H1 (cell line): ENCODE results near the gene NELFB. TPM values are rescaled to one million over a fixed set of nuclear protein-coding genes. Genes with fewer than 3 reads are reported as not detected.

Experiments
- CTCF ChIA-PET: fragments of 300-600 bp; sonication (Branson Sonifier 250); formaldehyde crosslinking; loops from one replicate; lab custom pipeline; 2021; ENCODE audit not compliant: partially characterized antibody; lab: Charles Lee
- POLR2A ChIA-PET: fragments of 300-600 bp; sonication (Branson Sonifier 250); formaldehyde crosslinking; loops from one replicate; lab custom pipeline; 2021; ENCODE audit warnings: inconsistent platforms; ENCODE audit not compliant: partially characterized antibody; lab: Charles Lee
- DNase-seq, 2 experiments: peaks; one replicate each; pipeline versions ENCODE4 v3.0.0 to v3.0.0-alpha.2; 2010 to 2022; ENCODE audit warnings: low spot score in 2 of 2, low read depth in 1 of 2, mixed read lengths in 1 of 2
- FAIRE-seq: peaks from 2 replicates; lab custom pipeline; 2011; peaks lifted over from hg19 to GRCh38; lab: Jason Lieb, UNC
- H2AFZ ChIP-seq: 2 replicates; pipeline ENCODE4 v1.8.1; 2012; ENCODE audit warnings: low read length, inconsistent platforms
- H2AK5ac ChIP-seq: 2 replicates; pipeline ENCODE4 v1.6.1; 2013; ENCODE audit warnings: low read depth, low read length
- H2BK120ac ChIP-seq: replicated peaks from 2 replicates; pipeline ENCODE3; 2013; ENCODE audit warnings: low read depth, low read length, inconsistent platforms
- H2BK12ac ChIP-seq: 2 replicates; pipeline ENCODE4 v1.6.1; 2013; ENCODE audit warnings: low read depth, low read length
- H2BK15ac ChIP-seq: 2 replicates; pipeline ENCODE4 v1.6.1; 2013; ENCODE audit warnings: low read length
- H2BK20ac ChIP-seq: 2 replicates; pipeline ENCODE4 v1.6.1; 2013; ENCODE audit warnings: low read length
- H2BK5ac ChIP-seq: 2 replicates; pipeline ENCODE4 v1.6.1; 2013; ENCODE audit warnings: low read depth, low read length
- H3K14ac ChIP-seq: 2 replicates; pipeline ENCODE4 v1.6.1; 2013; ENCODE audit warnings: inconsistent platforms; ENCODE audit not compliant: insufficient read length
- H3K18ac ChIP-seq: 2 replicates; pipeline ENCODE4 v1.6.1; 2013; ENCODE audit warnings: low read length; ENCODE audit errors: extremely low read depth
- H3K23ac ChIP-seq: 2 replicates; pipeline ENCODE4 v1.6.1; 2013; ENCODE audit warnings: inconsistent platforms; ENCODE audit not compliant: insufficient read length
- H3K23me2 ChIP-seq: 2 replicates; pipeline ENCODE4 v1.6.1; 2013; ENCODE audit warnings: low read depth, low read length
- H3K27ac ChIP-seq: 2 replicates; pipeline ENCODE4 v1.6.1; 2011; ENCODE audit warnings: low read depth, low read length, inconsistent platforms
- H3K27me3 ChIP-seq, 4 experiments: replicated peaks in 1 of 4; 1 replicate in 1 of 4; 2 replicates in 3 of 4; pipeline versions ENCODE4 v1.6.1 to v1.8.1; 2011 to 2013; ENCODE audit warnings: low read length in 3 of 4, mild to moderate bottlenecking in 3 of 4, inconsistent platforms in 2 of 4, mixed read lengths in 2 of 4, moderate library complexity in 1 of 4; ENCODE audit not compliant: control insufficient read depth in 3 of 4, insufficient read depth in 3 of 4; ENCODE audit errors: extremely low read depth in 1 of 4
- H3K36me3 ChIP-seq, 4 experiments: 2 replicates each; pipeline versions ENCODE4 v1.6.1 to v1.8.1; 2011 to 2013; ENCODE audit warnings: mild to moderate bottlenecking in 4 of 4, low read length in 3 of 4, moderate library complexity in 2 of 4, control low read depth in 1 of 4, inconsistent platforms in 1 of 4; ENCODE audit not compliant: insufficient read depth in 4 of 4, control insufficient read depth in 2 of 4
- H3K4ac ChIP-seq: replicated peaks from 2 replicates; pipeline ENCODE3; 2013; ENCODE audit warnings: low read length, low read depth, mixed read lengths, inconsistent platforms; ENCODE audit not compliant: insufficient read length
- H3K4me1 ChIP-seq, 4 experiments: replicated peaks in 1 of 4; 1 replicate in 1 of 4; 2 replicates in 3 of 4; pipeline versions ENCODE4 v1.6.1 to v1.8.1; 2011 to 2013; ENCODE audit warnings: low read length in 3 of 4, inconsistent platforms in 2 of 4, mixed read lengths in 1 of 4; ENCODE audit not compliant: insufficient read depth in 4 of 4, control insufficient read depth in 3 of 4
- H3K4me2 ChIP-seq, 2 experiments: 2 replicates each; pipeline versions ENCODE4 v1.6.1 to v1.8.1; 2011 to 2013; ENCODE audit warnings: low read depth in 2 of 2, low read length in 2 of 2, control low read depth in 1 of 2, inconsistent platforms in 1 of 2, mild to moderate bottlenecking in 1 of 2; ENCODE audit not compliant: insufficient read depth in 1 of 2
- H3K4me3 ChIP-seq, 4 experiments: fragments of 200-600, 300-600 bp in 1 of 4; sonication (generic), shearing (Covaris generic), sonication (Bioruptor Twin) in 1 of 4; 2 replicates each; pipeline versions ENCODE4 v1.5.1 to v1.8.1; 2011 to 2016; ENCODE audit warnings: low read length in 4 of 4, low read depth in 3 of 4, control low read depth in 2 of 4, inconsistent platforms in 2 of 4, mild to moderate bottlenecking in 2 of 4, mixed read lengths in 1 of 4, moderate library complexity in 1 of 4; ENCODE audit not compliant: insufficient read depth in 2 of 4; ENCODE audit errors: extremely low read depth in 1 of 4
- H3K56ac ChIP-seq: replicated peaks from 2 replicates; pipeline ENCODE3; 2013; ENCODE audit warnings: low read depth, mild to moderate bottlenecking, mixed read lengths, low read length, inconsistent platforms; ENCODE audit not compliant: insufficient read length
- H3K79me1 ChIP-seq: 2 replicates; pipeline ENCODE4 v1.6.1; 2013; ENCODE audit warnings: low read depth, low read length, control low read depth
- H3K79me2 ChIP-seq, 2 experiments: 2 replicates each; pipeline versions ENCODE4 v1.6.1 to v1.8.1; 2012 to 2013; ENCODE audit warnings: low read length in 2 of 2, mild to moderate bottlenecking in 2 of 2, inconsistent platforms in 1 of 2; ENCODE audit not compliant: insufficient read depth in 2 of 2, control insufficient read depth in 1 of 2
- H3K9ac ChIP-seq, 4 experiments: replicated peaks in 1 of 4; 1 replicate in 1 of 4; 2 replicates in 3 of 4; pipeline versions ENCODE4 v1.6.1 to v1.8.1; 2011 to 2013; ENCODE audit warnings: low read depth in 3 of 4, low read length in 3 of 4, control low read depth in 2 of 4, mild to moderate bottlenecking in 2 of 4, moderate library complexity in 2 of 4, inconsistent platforms in 1 of 4; ENCODE audit errors: extremely low read depth in 1 of 4
- H3K9me3 ChIP-seq, 2 experiments: 2 replicates each; pipeline versions ENCODE4 v1.6.1 to v1.8.1; 2012 to 2013; ENCODE audit warnings: mild to moderate bottlenecking in 2 of 2, moderate library complexity in 2 of 2, control low read depth in 1 of 2, inconsistent platforms in 1 of 2, low read depth in 1 of 2, low read length in 1 of 2, mixed read lengths in 1 of 2; ENCODE audit not compliant: insufficient read depth in 2 of 2
- H4K20me1 ChIP-seq, 2 experiments: replicated peaks in 1 of 2; 2 replicates each; pipeline versions ENCODE3 to v1.8.1; 2011 to 2013; ENCODE audit warnings: inconsistent platforms in 2 of 2, low read length in 2 of 2, mild to moderate bottlenecking in 1 of 2; ENCODE audit not compliant: insufficient read depth in 2 of 2, control insufficient read depth in 1 of 2
- H4K5ac ChIP-seq: 2 replicates; pipeline ENCODE4 v1.6.1; 2013; ENCODE audit warnings: low read length, low read depth, mixed read lengths, inconsistent platforms; ENCODE audit not compliant: insufficient read length
- H4K8ac ChIP-seq: 2 replicates; pipeline ENCODE4 v1.8.0; 2013; ENCODE audit warnings: mild to moderate bottlenecking, moderate library complexity, low read length, inconsistent platforms; ENCODE audit not compliant: insufficient read depth; ENCODE audit errors: extremely low read depth
- H4K91ac ChIP-seq: replicated peaks from 2 replicates; pipeline ENCODE3; 2013; ENCODE audit warnings: low read length, mixed read lengths, inconsistent platforms; ENCODE audit not compliant: insufficient read length
- BRCA1 ChIP-seq: IDR thresholded peaks from 2 replicates; pipeline ENCODE4 v1.6.1; 2012; ENCODE audit warnings: low read depth, low read length, improper control_type of control experiment
- CEBPB ChIP-seq: IDR thresholded peaks from 2 replicates; pipeline ENCODE4 v1.6.1; 2012; ENCODE audit warnings: low read depth, low read length
- GTF2F1 ChIP-seq: IDR thresholded peaks from 2 replicates; pipeline ENCODE4 v1.6.1; 2012; ENCODE audit warnings: low read depth, low read length, improper control_type of control experiment, borderline replicate concordance
- MAX ChIP-seq: IDR thresholded peaks from 2 replicates; pipeline ENCODE4 v1.6.1; 2012; ENCODE audit warnings: inconsistent platforms
- NANOG ChIP-seq: IDR thresholded peaks from 2 replicates; pipeline ENCODE4 v1.6.1; 2011; ENCODE audit warnings: low read length, low read depth, mild to moderate bottlenecking, inconsistent platforms; ENCODE audit not compliant: insufficient read depth, poor library complexity, severe bottlenecking
- RBBP5 ChIP-seq: IDR thresholded peaks from 2 replicates; pipeline ENCODE4 v1.7.1; 2012; ENCODE audit warnings: low read depth, mild to moderate bottlenecking, inconsistent platforms, low read length, moderate library complexity, borderline replicate concordance
- RXRA ChIP-seq: IDR thresholded peaks from 2 replicates; pipeline ENCODE4 v1.6.1; 2011; ENCODE audit warnings: low read depth, mild to moderate bottlenecking, low read length, moderate library complexity; ENCODE audit not compliant: insufficient read depth
- WGBS, 2 experiments: shearing (Covaris generic) in 1 of 2; methylation state at CpG; one replicate each; pipeline versions ENCODE4 v1.1.6 to v1.1.7; 2013 to 2015; ENCODE audit warnings: low lambda C conversion rate in 2 of 2, mixed read lengths in 2 of 2, inconsistent platforms in 1 of 2, low coverage in 1 of 2, missing lambda C conversion rate in 1 of 2; ENCODE audit not compliant: insufficient replicate concordance in 2 of 2, insufficient coverage in 1 of 2, insufficient read length in 1 of 2; ENCODE audit errors: extremely low coverage in 1 of 2, missing lambda C conversion rate in 1 of 2; 5-methylcytosine and 5-hydroxymethylcytosine counted together
- polyA plus RNA-seq, 7 experiments: library from polyadenylated mRNA; depleted of rRNA in 3 of 7; stranded (reverse) in 5 of 7; unstranded in 2 of 7; fragments of >200 nt in 5 of 7; fragments of 200-250 nt in 2 of 7; gene quantifications; 1 replicate in 5 of 7; 2 replicates in 1 of 7; 4 replicates in 1 of 7; pipeline versions ENCODE4 v1.2.1 to v1.2.3, GENCODE V29; 2011 to 2013; ENCODE audit warnings: missing spikeins in 2 of 7, mixed read lengths in 2 of 7
- total RNA-seq: library from RNA; stranded (reverse); fragmentation: NEBNext Ultra II Directional; extraction: Animal tissue kit (Norgen Biotek cat#: 25700); gene quantifications from 2 replicates; pipeline ENCODE4 v1.2.1, GENCODE V29; 2021
- TF ChIP-seq, protein P1 (sequence below): IDR thresholded peaks from 2 replicates; pipeline ENCODE4 v1.6.1; 2012; ENCODE audit warnings: low read length, inconsistent platforms

The NELFB gene
- total and polyA plus RNA-seq, 2 of the 8 experiments (the other 6 are each of a cell fraction or from before 2014, with no cell fraction given): 57.6 to 78.0 TPM

DNA sequence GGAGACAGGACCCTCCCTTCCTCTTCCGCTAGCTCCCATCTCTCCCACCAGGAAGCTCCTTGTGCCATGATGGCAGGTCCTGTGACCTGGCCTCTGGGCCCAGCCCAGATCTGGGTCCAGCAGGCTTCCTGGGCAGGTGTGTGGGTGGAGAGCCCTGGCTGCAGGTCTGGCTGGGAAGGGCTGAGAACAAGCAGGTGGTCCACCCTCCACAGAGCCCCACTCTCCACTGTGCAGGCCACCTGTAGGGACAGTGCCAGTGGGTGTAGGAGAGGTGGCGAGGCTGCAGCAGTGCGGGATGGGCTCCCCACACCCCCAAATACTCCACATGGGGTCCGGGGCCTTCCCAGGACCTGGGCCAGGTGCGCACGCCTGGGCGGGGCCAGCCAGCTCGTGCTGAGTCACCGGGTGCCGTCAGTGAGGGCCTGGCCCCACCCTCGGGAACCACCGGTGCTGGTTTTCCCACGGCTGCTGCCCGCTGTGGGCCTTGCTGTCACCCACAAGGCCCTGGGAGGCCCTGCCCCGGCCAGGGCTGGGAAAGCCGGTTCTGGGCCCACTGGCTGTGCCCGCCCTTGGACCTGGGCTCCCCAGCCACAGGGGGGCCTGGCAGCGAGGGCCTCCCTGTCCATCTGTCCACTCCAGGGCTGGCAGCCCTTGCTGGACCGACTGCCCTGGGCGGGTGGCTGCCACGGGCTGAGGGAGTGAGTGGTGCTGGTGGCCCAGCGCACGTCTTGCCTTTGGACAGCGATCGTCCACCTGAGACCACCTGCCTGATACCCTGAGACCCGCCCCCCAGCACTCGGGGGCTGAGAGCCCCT is 56.3 kb downstream of the NELFB start:
- Histone ChIP-seq H3K23ac (no peak overlapping the region), H4K5ac (no peak overlapping the region), H3K56ac (peak overlapping the region; percentile 39), H3K4me3 (no peak overlapping the region), H2BK15ac (0 out of 2 replicates have a peak overlapping the region, but pooled peaks have one; percentile 72), H4K20me1 (no peaks in the 10 kb centered on the region), H3K23me2 (no peaks in the 10 kb centered on the region; the same call in 1 of the 2 replicates), H3K79me2 (no peaks in the 10 kb centered on the region), H3K9ac (no peak overlapping the region), H3K4ac (peak overlapping the region; percentile 78), H3K36me3 (no peaks in the 10 kb centered on the region), H2BK120ac (no peak overlapping the region), H2BK20ac (0 out of 2 replicates have a peak overlapping the region, but pooled peaks have one; percentile 72), H3K79me1 (no peaks in the 10 kb centered on the region), H2BK5ac (peak overlapping the region; percentile 81; the same call in 1 of the 2 replicates), H3K27me3 (no peaks in the 10 kb centered on the region), H3K14ac (no peak overlapping the region), H2BK12ac (peak overlapping the region; percentile 39; the same call in 1 of the 2 replicates), H3K4me2 (no peak overlapping the region), H4K91ac (peak overlapping the region; percentile 74), H3K27ac (no peak overlapping the region), H3K9me3 (no peaks in the 10 kb centered on the region), H3K18ac (no peak overlapping the region), H4K8ac (peak overlapping the region; percentile 68; the same call in 1 of the 2 replicates), H2AFZ (no peak overlapping the region), H2AK5ac (peak overlapping the region; percentile 65; the same call in 1 of the 2 replicates), H3K4me1 (peaks cover 0 to 27% (median 19%) of the 10 kb centered on the region in 4 experiments; a peak in 6 of 7 replicates)
- DNase-seq (peak in 1 of 2 experiments; percentile 52), FAIRE-seq (no peak)
- ChIA-PET CTCF (interaction anchor here (1.3 kb wide), 1 partner anchor 10 kb away, joined by 8 read pairs; the partner anchor contains the start of gene NRARP), POLR2A (interaction anchor here (0.6 to 11.9 kb wide), 2 partner anchors 11 to 185 kb away, joined by 3 to 129 read pairs; partner anchors contain the start of gene NRARP)
- WGBS, 2 experiments: 88% methylated on average over 24 of the region's 27 CpGs; no CpG with 5 or more reads in 1 of the 2 experiments
- no peak for TF ChIP-seq NANOG
- no peak for TF ChIP-seq RXRA
- TF ChIP-seq MAX: no peak
- TF ChIP-seq, protein P1, sequence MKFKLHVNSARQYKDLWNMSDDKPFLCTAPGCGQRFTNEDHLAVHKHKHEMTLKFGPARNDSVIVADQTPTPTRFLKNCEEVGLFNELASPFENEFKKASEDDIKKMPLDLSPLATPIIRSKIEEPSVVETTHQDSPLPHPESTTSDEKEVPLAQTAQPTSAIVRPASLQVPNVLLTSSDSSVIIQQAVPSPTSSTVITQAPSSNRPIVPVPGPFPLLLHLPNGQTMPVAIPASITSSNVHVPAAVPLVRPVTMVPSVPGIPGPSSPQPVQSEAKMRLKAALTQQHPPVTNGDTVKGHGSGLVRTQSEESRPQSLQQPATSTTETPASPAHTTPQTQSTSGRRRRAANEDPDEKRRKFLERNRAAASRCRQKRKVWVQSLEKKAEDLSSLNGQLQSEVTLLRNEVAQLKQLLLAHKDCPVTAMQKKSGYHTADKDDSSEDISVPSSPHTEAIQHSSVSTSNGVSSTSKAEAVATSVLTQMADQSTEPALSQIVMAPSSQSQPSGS: no peak
- TF ChIP-seq GTF2F1: no peak
- no peak for TF ChIP-seq CEBPB
- no peak for TF ChIP-seq RBBP5
- TF ChIP-seq BRCA1: no peak
